ENCODE measurements around the gene VAV2. TPM values are rescaled to one million over a fixed set of nuclear protein-coding genes. Genes with fewer than 3 reads are reported as not detected.

The VAV2 gene
- total RNA-seq, 1 experiment from 2014 or later: 22.8 TPM

DNA sequence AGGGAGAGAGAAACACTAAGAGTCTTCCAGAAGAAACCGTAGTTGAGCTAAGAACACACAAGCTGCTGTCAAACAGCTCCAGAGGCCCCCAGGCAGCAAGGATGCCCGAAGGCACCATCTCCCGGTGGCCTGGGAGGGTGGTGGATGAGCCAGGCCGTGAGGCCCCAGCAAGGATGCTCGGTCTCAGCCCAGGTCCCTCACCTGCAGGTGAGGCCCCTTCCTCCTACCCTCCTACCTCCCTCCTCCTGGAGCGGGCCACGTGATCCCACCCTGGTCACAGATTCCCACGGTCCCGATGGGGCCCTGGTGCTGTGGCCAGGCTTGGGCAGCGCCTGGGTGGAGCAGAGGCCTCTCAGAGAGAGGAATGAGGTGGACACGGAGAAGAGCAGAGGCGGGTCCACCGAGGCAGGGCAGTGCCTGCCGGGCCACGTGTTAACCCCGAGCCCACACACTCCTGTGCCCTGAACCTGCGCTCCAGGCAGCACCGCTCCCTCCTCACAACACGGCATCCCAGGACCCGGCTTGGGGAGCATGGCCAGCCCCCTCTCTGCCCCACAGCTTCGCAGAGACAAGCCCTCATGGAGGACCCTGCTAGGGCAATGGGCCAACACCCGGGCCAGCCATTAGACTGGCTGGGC is 158.6 kb downstream of the VAV2 start:
- no peak for DNase-seq
- no peaks in the 10 kb centered on the region for H3K27me3 ChIP-seq
- no peak overlapping the region for H3K4me3 ChIP-seq
- H3K9me3 ChIP-seq: no peaks in the 10 kb centered on the region
- H3K36me3 ChIP-seq: no peaks in the 10 kb centered on the region

DNA sequence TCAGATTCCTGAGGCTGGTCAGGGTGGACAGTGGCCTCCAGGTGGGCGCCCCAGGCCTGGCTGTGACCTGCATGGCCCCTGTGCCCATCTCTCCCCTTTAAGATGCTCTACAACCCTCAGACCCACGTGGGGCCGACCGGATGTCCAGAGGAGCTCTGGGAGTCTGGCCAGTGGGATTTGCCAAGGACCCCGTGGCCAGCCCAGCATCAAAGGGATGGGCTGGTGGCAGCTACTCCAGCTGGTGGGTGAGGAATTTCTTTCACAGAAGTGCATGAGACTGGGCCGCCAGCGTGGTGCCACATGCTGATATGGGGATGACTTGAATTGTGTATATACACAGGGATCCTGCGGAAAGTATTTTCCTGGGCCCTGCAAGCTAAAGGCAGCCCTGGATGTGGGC is 159.2 kb downstream of the VAV2 start:
- Histone ChIP-seq H3K4me3 (no peak overlapping the region), H3K9me3 (no peaks in the 10 kb centered on the region), H3K27me3 (no peaks in the 10 kb centered on the region), H3K36me3 (no peaks in the 10 kb centered on the region)
- DNase-seq: no peak

DNA sequence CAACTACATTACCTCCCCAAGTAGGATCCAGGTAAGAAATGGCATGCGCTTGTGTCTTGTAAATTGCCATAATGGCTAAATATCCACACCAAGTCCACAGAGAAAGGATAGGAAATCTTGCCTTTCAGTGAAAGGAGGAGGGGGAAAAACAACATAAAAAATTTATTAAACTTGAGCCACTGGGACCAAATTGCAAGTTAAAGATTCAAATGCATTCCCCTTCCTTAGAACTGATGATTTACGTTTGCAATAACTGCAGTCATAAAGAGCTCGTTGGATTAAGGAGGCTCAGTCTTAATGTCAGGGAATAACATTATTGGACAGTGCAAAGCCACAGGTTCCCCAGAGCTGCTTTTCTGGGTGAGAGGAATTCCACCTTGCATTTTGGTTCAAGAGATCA is 161.4 kb downstream of the VAV2 start:
- Histone ChIP-seq H3K9me3 (no peaks in the 10 kb centered on the region), H3K27me3 (no peaks in the 10 kb centered on the region), H3K4me3 (no peak overlapping the region), H3K36me3 (no peaks in the 10 kb centered on the region)
- DNase-seq: no peak

DNA sequence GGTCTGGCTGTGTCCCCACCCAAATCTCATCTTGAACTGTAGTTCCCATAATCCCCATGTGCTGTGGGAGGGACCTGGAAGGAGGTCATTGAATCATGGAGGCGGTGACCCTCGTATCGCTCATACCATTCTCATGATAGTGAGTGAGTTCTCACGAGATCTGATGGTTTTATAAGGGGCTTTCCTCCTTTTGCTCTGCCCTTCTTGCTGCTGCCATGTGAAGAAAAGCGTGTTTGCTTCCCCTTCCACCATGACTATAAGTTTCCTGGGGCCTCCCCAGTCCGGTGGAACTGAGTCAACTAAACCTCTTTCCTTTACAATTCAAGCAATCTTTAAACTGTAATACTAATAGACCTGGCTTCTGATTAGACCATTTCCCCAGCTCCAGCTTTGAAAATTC is 161.8 kb downstream of the VAV2 start:
- Histone ChIP-seq H3K27me3 (no peaks in the 10 kb centered on the region), H3K4me3 (no peak overlapping the region), H3K36me3 (no peaks in the 10 kb centered on the region), H3K9me3 (no peaks in the 10 kb centered on the region)
- no peak for DNase-seq

DNA sequence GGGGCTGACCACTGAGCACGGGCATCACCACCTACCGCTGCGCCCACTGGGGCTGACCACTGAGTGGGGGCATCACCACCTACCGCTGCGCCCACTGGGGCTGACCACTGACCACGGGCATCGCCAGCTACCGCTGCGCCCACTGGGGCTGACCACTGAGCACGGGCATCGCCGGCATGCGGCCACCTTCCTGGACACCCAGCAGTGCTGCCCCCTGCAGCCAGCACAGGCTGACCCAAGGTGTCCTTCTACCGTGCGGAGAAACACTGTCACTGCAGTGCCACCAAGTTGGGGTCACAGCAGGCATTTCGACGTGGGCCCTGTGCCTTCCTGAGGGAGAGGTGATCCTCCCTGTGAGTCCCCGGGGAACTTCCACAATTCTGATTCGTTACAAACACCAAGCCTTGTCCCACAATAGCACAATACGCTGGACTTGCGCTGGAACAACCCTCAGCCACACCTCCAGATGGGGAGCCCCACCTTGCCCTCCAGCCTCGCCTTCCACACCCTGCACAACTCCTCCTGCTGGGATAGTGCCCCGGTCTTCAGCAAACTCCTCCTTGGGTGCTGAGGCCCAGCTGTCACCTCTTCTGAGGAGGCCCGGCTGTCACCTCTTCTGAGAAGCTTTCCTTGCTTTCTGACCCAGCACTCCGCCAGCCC is 163.7 kb downstream of the VAV2 start:
- DNase-seq: no peak
- H3K27me3 ChIP-seq: no peaks in the 10 kb centered on the region
- H3K36me3 ChIP-seq: no peaks in the 10 kb centered on the region
- no peak overlapping the region for H3K4me3 ChIP-seq
- H3K9me3 ChIP-seq: no peaks in the 10 kb centered on the region

DNA sequence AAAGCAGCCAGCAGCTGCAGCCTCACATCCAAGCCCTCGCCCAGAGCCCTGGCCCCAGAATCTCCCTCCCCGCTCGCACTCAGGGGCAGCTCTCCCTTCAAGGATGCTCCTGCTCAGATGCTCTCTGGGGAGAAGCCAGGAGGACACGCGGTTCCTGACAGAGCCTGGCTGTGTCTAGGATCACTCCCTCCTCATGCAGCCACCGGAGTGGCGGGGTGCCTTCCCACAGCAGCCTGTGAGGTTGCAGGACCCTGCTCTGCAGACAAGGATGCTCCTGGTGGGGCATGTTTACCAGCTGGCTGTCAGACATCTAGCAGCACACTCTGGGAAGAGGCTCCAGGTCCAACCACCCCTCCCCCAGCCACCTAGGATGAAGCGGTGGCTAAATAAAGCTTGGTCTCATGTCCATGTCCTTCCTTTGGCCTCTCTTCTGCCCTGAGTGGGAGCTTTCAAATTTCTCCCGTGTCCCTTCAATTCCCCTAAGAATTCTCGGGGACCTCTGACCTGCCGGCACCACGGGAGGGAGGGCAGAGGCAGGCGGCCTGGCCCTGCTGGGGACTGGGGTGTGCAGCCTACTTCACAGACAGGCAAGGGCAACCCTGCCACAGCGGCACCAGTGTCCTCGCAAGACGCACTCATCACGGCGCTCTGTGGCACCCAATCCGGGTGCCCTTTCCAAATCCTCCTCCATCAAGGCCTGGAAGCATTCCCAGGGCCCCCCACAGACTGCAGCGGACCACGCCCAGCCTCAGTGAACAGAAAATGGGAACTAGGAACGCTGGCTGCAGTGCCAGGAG is 165.6 kb downstream of the VAV2 start:
- H3K27me3 ChIP-seq: no peaks in the 10 kb centered on the region
- H3K36me3 ChIP-seq: peaks cover 3% of the 10 kb centered on the region; the same call in 1 of the 2 replicates
- H3K4me3 ChIP-seq: no peak overlapping the region
- no peak for DNase-seq
- H3K9me3 ChIP-seq: no peaks in the 10 kb centered on the region

DNA sequence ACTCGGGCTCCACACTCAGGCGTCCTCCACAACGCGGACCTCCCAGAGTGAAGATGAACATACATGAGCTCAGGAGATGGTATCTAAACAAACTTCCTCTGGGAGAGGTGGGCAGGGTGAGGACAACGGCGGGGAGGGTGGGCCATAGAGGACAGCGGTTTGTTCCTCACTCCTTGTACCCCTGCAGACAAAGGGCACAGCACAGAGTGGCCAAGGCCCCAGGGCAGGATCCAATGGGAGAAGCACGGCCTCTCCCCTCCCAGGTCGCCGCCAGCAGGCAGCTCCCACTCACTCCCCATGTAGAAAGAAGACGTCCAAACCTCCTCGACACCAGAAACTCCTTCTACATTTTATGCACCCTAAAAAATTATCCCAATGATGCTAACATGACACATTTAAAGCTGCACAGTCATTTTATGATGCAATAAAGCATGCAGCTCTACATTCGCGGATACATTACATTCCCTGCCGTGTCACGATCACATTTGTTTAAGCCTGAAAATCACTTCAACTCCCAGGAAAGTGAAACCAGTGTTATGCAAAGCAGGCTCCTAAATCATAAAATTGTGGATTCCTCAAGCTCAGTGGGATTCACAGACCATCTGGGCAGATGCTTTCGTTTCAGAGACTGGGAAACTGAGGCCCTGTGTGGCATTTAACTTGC is 166.4 kb downstream of the VAV2 start:
- Histone ChIP-seq H3K9me3 (no peaks in the 10 kb centered on the region), H3K4me3 (no peak overlapping the region), H3K36me3 (peaks cover 3% of the 10 kb centered on the region; the same call in 1 of the 2 replicates)

DNA sequence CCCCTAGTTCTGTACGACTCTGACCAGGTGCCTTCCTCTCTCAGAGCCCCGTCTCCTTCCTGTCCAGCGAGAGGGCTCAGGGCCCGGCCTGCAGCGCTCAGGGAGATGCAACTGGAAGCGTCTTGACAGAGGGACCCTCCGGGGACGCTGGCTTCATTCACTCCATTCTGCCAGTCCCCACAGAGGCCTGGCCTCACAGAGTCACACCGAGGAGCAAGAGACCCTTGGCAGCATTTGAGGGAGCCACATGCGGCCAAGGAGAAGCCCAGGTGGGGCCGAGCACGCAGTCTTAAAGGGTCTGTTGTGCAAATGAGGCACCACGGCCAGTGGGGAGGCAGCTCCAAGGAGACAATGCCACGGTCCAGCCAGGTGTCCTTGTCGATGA is 167.3 kb downstream of the VAV2 start:
- no peaks in the 10 kb centered on the region for H3K27me3 ChIP-seq
- no peak for DNase-seq
- H3K4me3 ChIP-seq: no peak overlapping the region
- no peaks in the 10 kb centered on the region for H3K9me3 ChIP-seq
- peaks cover 3% of the 10 kb centered on the region; the same call in 1 of the 2 replicates for H3K36me3 ChIP-seq

More for the DNA sequence above, 166.4 kb downstream of the VAV2 start:
- DNase-seq: no peak
- no peaks in the 10 kb centered on the region for H3K27me3 ChIP-seq

DNA sequence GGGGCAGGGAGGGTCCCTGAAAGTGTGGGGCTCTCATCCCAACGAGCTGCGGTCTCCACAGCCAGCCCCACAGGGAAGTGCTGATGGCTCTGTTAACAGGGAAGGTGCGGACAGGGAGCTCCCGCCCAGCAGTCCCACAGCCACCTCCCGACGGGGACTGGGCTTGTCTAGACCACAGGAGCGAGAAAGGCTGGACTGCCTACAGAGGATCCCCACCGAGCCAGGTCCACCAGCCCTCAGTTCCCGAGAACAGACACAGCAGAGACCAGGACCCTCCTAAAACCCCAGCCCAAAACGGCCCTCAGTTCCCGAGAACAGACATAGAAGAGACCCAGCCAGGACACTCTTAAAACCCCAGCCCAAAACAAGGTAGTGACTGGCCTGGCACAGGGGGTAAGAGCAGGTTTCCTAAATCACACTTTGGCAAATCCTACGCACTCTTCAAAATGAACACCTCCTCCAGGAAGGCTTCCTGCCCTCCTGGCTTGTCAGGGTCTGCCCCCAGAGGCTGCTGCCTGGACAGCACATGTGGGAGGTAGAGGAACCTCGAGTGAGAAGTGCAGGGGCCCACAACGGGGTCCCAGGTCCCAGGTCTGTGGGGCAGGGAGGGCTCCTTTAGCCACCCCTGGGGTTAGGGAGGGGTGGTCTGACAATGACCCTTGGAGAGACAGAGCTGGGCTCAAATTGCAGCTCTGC is 167.9 kb downstream of the VAV2 start:
- DNase-seq: no peak
- H3K4me3 ChIP-seq: no peak overlapping the region
- H3K9me3 ChIP-seq: no peaks in the 10 kb centered on the region
- H3K36me3 ChIP-seq: peaks cover 3% of the 10 kb centered on the region; the same call in 1 of the 2 replicates
- H3K27me3 ChIP-seq: no peaks in the 10 kb centered on the region

DNA sequence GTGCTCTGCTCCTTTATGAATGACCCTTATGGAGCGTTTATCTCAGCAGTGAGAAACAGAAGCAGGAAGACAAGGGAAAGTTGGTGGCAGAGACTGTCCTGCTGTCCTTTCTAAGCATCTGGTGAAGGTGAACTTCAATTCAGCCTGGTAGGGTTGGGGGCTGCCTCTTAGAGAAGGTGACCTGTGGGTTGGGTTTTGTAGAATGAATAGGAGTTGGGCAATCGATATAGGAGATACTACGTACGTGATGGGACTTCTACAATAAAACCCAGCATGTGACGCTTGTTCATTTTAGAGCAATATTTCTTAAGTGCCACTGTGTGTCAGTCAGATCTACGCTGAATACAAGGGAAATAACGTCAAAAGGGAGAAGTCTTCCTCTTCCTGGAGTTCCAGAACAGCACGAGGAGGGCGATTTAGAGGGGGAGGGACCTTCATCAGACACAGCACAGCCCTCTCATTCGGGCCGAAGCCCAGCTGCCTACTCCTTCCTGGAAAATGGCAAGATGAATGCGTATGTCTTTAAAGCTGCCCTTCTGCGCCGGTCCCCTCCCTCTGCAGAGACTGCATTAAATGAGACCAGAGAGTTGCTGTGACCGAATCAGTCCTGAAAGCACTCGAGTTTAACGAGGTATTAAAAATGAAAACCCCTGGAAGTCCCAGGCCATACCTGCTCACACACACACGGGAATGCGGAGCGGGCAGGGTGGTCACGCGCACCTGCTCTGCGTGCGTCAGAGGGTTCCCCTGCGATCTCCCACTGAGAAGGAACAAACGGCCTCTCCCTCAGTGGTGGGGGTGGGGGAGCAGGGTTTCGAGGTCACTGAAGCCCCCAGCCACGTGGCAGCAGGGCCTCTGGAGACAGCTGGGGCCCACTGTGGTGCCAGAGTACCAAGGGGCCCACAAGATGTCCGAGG is 168.7 kb downstream of the VAV2 start:
- Histone ChIP-seq H3K36me3 (peaks cover 3% of the 10 kb centered on the region; the same call in 1 of the 2 replicates), H3K4me3 (no peak overlapping the region), H3K27me3 (no peaks in the 10 kb centered on the region), H3K9me3 (no peaks in the 10 kb centered on the region)
- DNase-seq: no peak

DNA sequence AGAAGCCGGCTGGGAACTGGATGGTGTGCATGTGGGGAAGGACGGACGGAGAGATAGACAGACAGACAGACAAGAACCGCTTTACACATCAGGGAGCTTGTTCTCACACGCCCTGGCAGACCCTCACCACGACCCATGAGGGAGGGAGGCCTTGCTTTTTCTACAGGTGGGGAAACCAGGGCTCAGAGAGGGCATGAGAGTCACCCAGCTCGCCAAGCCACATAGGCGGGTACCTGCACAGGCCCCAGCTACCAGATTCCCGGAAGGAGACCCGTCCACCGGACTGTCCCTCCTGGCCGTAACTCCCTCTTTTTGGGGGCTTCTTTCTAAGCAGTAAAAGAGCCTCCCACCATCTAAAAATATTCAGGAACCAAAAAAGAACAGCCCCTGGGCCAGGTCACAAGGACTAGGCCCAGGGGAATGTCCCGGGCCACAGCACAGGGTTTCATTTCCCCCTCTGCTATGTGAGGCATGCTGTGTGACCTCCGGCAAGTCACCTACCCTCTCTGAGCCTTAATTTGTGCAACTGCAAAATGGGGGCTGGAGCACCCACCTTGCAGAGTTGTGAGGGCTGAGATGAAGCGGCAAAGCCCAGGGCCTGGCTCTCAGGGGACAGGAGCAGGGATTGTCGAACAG is 169.6 kb downstream of the VAV2 start:
- Histone ChIP-seq H3K4me3 (no peak overlapping the region), H3K36me3 (peaks cover 3% of the 10 kb centered on the region; the same call in 1 of the 2 replicates), H3K27me3 (no peaks in the 10 kb centered on the region), H3K9me3 (no peaks in the 10 kb centered on the region)
- no peak for DNase-seq

DNA sequence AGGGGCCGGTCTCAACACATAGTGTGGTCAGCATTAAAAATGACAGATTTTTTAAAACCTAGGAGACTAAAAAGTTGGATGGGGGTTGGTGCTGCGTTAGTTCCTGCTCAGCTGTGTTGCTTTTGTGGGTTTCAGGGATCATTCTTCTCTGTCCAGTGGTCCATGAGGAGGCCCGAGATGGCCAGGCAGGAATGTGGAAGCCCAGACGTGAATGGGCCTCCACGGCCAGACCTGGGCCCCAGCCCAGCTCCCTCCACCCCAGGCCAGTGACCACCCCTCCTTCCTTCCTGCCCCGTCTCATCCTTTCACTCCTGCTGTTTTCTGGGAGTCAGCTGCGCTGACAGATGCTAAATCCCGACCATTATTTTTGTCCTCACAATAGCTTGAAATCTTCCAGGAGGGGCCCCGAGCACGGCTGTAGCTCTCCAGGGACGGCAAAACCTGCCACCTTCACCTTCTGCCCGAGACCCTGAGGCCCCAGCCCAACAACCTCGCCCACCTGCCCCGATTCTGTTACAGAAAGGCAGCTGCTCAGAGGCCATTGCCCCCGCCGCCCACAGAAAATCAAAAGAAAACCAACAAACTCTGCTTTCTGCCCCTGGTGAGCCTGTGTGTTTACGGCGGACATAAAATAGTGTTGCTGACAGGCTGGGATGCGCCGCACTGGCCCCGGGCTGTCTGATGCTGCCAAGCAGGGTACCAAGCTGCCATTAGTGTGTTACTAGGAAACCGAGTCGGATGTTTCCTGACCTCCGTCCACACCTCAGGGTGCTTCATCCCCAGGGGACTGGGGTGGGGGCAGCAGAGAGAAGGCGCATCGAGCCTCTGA is 170.3 kb downstream of the VAV2 start:
- H3K9me3 ChIP-seq: no peaks in the 10 kb centered on the region
- H3K27me3 ChIP-seq: no peaks in the 10 kb centered on the region
- no peak overlapping the region for H3K4me3 ChIP-seq
- DNase-seq: no peak
- H3K36me3 ChIP-seq: peaks cover 3% of the 10 kb centered on the region; the same call in 1 of the 2 replicates

DNA sequence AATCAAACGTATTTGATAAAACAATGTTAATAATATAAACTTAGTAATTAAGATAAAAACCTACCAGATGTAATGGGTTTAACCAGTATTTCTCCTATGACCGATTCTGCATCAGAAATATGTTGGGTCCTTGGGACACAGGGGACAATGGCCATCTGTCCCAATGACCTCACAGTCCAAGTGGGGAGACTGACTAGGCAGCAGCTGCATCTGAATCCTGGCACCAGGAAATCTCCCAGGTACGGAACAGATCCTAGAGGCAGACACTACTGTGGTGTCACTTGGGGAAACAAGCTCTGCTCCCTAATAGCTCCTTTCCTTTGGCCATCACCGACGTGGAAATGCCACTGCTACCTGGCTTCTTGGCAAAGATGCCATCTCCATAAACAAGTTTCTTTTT is 172.2 kb downstream of the VAV2 start:
- Histone ChIP-seq H3K9me3 (no peaks in the 10 kb centered on the region), H3K27me3 (no peaks in the 10 kb centered on the region), H3K36me3 (peaks cover 3% of the 10 kb centered on the region), H3K4me3 (no peak overlapping the region)
- DNase-seq: no peak

DNA sequence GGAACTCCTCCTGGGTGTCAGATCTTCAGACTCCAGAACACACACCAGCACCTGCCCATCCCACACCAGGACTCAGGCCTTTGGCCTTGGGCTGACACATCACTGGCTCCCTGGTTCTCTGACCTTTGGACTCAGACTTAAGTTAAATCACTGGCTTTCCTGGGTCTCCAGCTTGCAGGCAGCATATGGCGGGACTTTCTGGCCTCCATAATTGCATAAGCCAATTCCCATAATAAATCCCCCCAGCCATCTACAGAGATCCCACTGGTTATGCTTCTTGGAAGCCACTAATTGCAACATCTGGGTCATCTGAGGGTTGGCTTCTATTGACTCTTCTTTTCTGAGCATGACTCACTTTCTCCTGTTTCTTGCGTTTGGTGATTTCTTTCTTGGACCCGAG is 173.7 kb downstream of the VAV2 start:
- no peak overlapping the region for H3K4me3 ChIP-seq
- DNase-seq: no peak
- H3K36me3 ChIP-seq: peaks cover 3% of the 10 kb centered on the region
- H3K27me3 ChIP-seq: no peaks in the 10 kb centered on the region
- no peaks in the 10 kb centered on the region for H3K9me3 ChIP-seq

All from MG63 (cell line).